ENCODE results near the gene MS4A18.

Gene MS4A18

GRCh38 chr11:60719391-60719790 is 5.1 kb upstream of the MS4A18 start:
- no peak for DNase-seq
- Histone ChIP-seq H3K27ac (no peak overlapping the region), H3K36me3 (no peaks in the 10 kb centered on the region), H3K4me3 (no peak overlapping the region), H3K27me3 (peaks cover 0 to 9% of the 10 kb centered on the region in 2 donors), H3K9me3 (peaks cover 0 to 13% (median 0%) of the 10 kb centered on the region in 3 donors), H3K4me1 (no peaks in the 10 kb centered on the region)
- TF ChIP-seq CTCF (IDR thresholded peaks at IDR 0.05), result no peak
- intact Hi-C loops (cut with DNase I; ENCODE audit: low total_unique reads), result no loop called here

GRCh38 chr11:60720460-60720859 is 4.1 kb upstream of the MS4A18 start:
- Histone ChIP-seq H3K4me1 (no peaks in the 10 kb centered on the region), H3K36me3 (no peaks in the 10 kb centered on the region), H3K9me3 (peaks cover 0 to 13% (median 0%) of the 10 kb centered on the region in 3 donors), H3K27me3 (peaks cover 0 to 9% of the 10 kb centered on the region in 2 donors), H3K27ac (no peak overlapping the region), H3K4me3 (no peak overlapping the region)
- intact Hi-C loops (cut with DNase I; ENCODE audit: low total_unique reads), result no loop called here
- no peak for TF ChIP-seq CTCF (IDR thresholded peaks at IDR 0.05)
- DNase-seq, result no peak

GRCh38 chr11:60725592-60725991 is 1.1 kb downstream of the MS4A18 start:
- Histone ChIP-seq H3K9me3 (no peaks in the 10 kb centered on the region), H3K4me1 (no peaks in the 10 kb centered on the region), H3K36me3 (no peaks in the 10 kb centered on the region), H3K4me3 (no peak overlapping the region), H3K27ac (no peak overlapping the region), H3K27me3 (no peaks in the 10 kb centered on the region)
- TF ChIP-seq CTCF (IDR thresholded peaks at IDR 0.05), result no peak
- intact Hi-C loops (cut with DNase I; ENCODE audit: low total_unique reads), result no loop called here
- no peak for DNase-seq

- no peak overlapping the region for H3K27ac ChIP-seq
- H3K4me1 ChIP-seq, result peaks cover 0 to 11% (median 5%) of the 10 kb centered on the region in 4 donors
- no peak overlapping the region for H3K4me3 ChIP-seq
- no peaks in the 10 kb centered on the region for H3K27me3 ChIP-seq
- intact Hi-C loops (cut with DNase I; ENCODE audit: low total_unique reads), result no loop called here
- no peak for DNase-seq
- TF ChIP-seq CTCF (IDR thresholded peaks at IDR 0.05), result no peak
- no peaks in the 10 kb centered on the region for H3K36me3 ChIP-seq
- H3K9me3 ChIP-seq, result no peaks in the 10 kb centered on the region
These were observed 7.1 kb downstream of the MS4A18 start for GRCh38 chr11:60731586-60731985.

GRCh38 chr11:60734279-60734678 is 9.8 kb downstream of the MS4A18 start:
- Histone ChIP-seq H3K4me3 (no peak overlapping the region), H3K9me3 (no peaks in the 10 kb centered on the region), H3K36me3 (no peaks in the 10 kb centered on the region), H3K27ac (no peak overlapping the region), H3K4me1 (peaks cover 0 to 11% (median 5%) of the 10 kb centered on the region in 4 donors), H3K27me3 (no peaks in the 10 kb centered on the region)
- TF ChIP-seq CTCF (IDR thresholded peaks at IDR 0.05), result no peak
- intact Hi-C loops (cut with DNase I; ENCODE audit: low total_unique reads), result no loop called here
- DNase-seq, result no peak

- Histone ChIP-seq H3K4me1 (no peaks in the 10 kb centered on the region), H3K36me3 (no peaks in the 10 kb centered on the region), H3K27me3 (peaks cover 0 to 4% of the 10 kb centered on the region in 2 donors), H3K4me3 (no peak overlapping the region), H3K27ac (no peak overlapping the region), H3K9me3 (peaks cover 0 to 12% (median 0%) of the 10 kb centered on the region in 3 donors)
- intact Hi-C loops (cut with DNase I; ENCODE audit: low total_unique reads), result no loop called here
- no peak for DNase-seq
- no peak for TF ChIP-seq CTCF (IDR thresholded peaks at IDR 0.05)
These were observed 14.6 kb downstream of the MS4A18 start for GRCh38 chr11:60739114-60739513.
